Measurements from ENCODE around the gene RBM42. TPM values are rescaled to one million over a fixed set of nuclear protein-coding genes. Genes with fewer than 3 reads are reported as not detected.

Gene RBM42
- total RNA-seq, 1 donor from 2014 or later: 20.9 TPM

- DNase-seq (ENCODE audit: low spot score): no peak
These were observed 8.8 kb upstream of the RBM42 start for GRCh38 chr19:35620001-35620400.

DNA sequence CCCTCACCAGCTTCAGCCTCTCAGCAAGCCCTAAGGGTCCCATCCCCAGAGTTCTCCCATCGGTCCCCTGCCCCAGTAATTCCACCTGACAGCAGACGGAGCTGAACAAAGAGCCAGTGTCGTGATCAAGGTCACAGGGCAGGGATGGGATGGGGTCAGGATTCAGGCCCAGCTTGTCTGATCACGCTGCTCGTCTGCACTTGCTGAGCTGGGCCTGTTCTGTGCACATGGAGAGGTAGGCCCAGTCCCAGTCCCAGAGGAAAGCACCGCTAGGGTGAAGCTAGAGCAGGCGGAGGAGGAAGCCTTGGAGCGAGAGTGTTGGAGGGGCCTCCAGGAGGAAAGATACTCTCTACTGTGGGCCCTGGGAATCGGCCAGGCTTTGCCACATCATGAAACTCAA, 7.1 kb upstream of the RBM42 start:
- DNase-seq (ENCODE audit: low spot score): no peak

GRCh38 chr19:35622750-35623149, 6.1 kb upstream of the RBM42 start:
- DNase-seq (ENCODE audit: low spot score): no peak

DNA sequence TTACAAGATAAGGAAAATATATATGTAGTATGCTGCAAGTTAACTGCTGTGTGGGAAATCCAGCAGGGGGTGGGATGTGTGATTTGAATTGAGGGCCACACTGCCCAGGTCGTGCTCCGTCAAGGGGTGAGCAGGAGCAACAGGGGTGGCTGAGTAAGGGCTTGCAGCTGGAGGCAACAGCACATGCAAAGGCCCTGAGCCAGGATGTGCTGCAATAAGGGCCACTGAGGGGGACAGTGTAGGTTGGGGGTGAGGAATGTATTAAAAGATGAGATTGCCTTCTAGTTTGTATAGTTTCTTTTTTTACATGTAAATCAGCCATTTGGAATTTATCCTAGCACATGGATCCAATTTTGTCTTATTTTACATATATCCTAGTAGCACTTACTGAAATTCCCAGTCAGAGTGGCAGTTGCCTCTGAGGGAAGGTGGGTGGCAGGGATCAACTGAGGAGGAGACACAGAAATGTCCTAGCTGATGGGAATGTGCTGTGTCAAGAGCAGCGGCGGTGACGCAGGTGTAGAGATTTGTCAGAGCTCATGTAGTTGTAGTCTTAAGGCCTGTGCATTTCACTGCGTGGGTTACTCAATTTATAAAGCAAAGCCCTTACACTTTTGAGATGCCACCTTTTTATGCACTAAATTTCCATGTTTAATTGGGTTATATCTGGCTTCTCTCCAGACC, 5.4 kb upstream of the RBM42 start:
- no peak for DNase-seq (ENCODE audit: low spot score)

- no peak for DNase-seq (ENCODE audit: low spot score)
These were observed 622 bp upstream of the RBM42 start for GRCh38 chr19:35628264-35628564.

GRCh38 chr19:35629332-35629633, 447 bp downstream of the RBM42 start:
- no peak for DNase-seq (ENCODE audit: low spot score)

GRCh38 chr19:35633727-35634440, 5.0 kb downstream of the RBM42 start:
- DNase-seq (ENCODE audit: low spot score): no peak

DNA sequence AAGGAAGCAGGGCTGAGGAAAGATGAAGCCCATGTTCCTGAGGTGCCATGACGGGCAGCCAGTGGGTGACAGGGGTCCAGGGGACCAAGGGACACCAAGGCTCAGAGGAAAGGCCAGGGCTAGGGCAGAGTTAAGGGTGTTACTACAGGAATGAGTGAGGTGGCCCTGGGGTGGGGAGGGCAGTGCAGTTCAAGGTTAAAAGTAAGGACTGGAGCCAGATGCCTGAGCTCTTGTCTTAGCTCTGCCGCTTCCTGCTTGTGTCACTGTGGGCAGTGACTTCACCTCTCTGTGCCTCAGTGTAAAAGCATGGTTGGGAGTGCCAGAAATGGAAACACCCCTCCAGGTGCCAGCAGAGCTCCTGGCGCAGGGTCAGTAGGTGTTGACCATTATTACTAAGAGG, 7.8 kb downstream of the RBM42 start:
- no peak for DNase-seq (ENCODE audit: low spot score)

- DNase-seq (ENCODE audit: low spot score): no peak
These were observed 8.3 kb downstream of the RBM42 start for GRCh38 chr19:35637165-35637564.

DNA sequence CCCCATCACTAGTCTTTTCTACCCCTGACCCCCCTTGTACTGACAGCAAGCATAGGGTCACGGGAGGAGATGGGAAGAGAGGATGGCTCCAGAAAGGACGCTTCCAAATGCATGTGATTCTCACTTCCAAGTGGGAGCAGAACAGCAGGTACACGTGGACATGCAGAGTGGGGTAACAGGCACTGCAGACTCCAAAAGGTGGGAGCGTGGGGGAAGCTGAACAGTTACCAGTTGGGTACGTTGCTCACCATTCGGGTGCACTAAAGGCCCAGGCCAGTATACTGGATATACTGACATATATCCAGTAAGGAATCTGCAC, 10.4 kb downstream of the RBM42 start:
- no peak for DNase-seq (ENCODE audit: low spot score)

GRCh38 chr19:35639863-35640262, 11.0 kb downstream of the RBM42 start:
- no peak for DNase-seq (ENCODE audit: low spot score)

DNA sequence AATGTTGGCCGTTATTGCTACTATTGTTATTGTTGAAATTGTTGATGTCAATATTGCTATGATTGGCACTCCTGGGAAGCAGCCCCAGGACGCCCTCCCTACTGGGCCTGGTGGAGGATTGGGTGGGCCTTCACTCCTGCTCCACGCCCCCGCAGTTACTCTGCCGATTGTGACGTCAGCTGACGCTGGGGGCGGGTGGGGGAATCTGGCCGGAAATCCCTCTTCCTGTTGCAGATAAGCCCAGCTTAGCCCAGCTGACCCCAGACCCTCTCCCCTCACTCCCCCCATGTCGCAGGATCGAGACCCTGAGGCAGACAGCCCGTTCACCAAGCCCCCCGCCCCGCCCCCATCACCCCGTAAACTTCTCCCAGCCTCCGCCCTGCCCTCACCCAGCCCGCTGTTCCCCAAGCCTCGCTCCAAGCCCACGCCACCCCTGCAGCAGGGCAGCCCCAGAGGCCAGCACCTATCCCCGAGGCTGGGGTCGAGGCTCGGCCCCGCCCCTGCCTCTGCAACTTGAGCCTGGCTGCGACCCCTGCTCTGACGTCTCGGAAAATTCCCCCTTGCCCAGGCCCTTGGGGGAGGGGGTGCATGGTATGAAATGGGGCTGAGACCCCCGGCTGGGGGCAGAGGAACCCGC, 12.8 kb downstream of the RBM42 start, which contains the start of gene ETV2:
ETV2 (plus strand) TSS at position 231 of the 637 bp plus-strand sequence. CDS start 716 bp downstream, outside the sequence.
- peak; percentile 39 for DNase-seq (ENCODE audit: low spot score)

DNA sequence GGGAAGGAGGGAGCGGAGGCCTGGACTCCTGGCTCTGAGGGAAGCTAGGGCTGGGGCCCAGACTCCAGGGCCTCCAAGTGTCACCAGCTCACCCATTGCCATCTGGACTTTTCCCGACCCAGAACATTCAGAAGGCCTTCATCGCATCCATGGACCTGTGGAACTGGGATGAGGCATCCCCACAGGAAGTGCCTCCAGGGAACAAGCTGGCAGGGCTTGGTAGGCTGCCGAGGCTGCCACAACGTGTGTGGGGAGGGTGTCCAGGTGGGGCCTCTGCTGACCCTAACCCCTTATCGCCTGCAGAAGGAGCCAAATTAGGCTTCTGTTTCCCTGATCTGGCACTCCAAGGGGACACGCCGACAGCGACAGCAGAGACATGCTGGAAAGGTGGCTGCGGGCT, 13.5 kb downstream of the RBM42 start:
- DNase-seq (ENCODE audit: low spot score): no peak

DNA sequence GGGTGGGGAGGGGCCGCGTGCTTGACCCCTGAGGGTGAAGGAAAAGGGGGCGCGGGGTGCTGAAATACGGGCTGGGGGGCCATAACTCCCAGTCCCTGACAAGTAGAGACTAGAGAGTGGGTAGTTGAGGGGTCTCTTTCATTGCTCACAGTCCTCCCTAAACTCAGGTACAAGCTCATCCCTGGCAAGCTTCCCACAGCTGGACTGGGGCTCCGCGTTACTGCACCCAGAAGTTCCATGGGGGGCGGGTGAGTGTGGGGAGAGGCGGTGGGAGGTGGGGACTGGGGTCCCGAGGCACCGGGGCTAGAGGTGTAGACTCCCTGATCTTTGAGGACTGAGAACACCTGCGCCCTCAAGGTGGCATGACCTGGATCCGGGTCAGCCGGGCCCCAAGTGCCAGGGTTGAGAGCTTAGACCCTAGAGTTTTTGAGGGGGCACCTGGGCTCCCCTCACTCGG, 14.0 kb downstream of the RBM42 start:
- DNase-seq (ENCODE audit: low spot score): no peak

GRCh38 chr19:35643255-35644205, 14.7 kb downstream of the RBM42 start:
- DNase-seq (ENCODE audit: low spot score): peak; percentile 92

DNA sequence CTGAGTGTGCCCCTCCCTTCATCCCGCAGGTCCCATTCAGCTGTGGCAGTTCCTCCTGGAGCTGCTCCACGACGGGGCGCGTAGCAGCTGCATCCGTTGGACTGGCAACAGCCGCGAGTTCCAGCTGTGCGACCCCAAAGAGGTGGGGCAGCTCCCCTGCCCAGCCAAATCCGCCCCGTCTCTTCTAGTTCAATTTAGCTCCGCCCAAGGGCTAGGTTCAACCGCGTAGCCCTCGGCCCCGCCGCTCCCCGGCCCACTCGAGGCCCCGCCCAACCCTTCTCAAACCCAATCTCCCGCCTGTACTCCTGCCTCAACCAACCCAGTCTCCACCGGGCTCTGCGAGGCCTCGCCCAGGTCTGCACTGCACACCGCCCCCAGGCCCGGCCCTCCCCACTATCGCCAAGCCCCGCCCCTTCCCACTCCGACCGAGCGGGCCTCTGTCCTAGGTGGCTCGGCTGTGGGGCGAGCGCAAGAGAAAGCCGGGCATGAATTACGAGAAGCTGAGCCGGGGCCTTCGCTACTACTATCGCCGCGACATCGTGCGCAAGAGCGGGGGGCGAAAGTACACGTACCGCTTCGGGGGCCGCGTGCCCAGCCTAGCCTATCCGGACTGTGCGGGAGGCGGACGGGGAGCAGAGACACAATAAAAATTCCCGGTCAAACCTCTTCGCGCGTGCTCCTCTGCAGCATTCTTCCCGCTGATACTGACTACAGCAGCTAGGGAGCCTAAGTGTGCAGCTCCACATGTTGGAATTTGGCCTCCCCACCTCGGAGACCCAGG, 15.6 kb downstream of the RBM42 start:
- DNase-seq (ENCODE audit: low spot score): peak; percentile 98

GRCh38 chr19:35644987-35645679, 16.3 kb downstream of the RBM42 start:
- peak; percentile 75 for DNase-seq (ENCODE audit: low spot score)

- no peak for DNase-seq (ENCODE audit: low spot score)
These were observed 17.1 kb downstream of the RBM42 start for GRCh38 chr19:35645680-35646511.

Measured in umbilical cord (tissue), 2 donors.